ENCODE measurements around the gene TRPV4.

DNA sequence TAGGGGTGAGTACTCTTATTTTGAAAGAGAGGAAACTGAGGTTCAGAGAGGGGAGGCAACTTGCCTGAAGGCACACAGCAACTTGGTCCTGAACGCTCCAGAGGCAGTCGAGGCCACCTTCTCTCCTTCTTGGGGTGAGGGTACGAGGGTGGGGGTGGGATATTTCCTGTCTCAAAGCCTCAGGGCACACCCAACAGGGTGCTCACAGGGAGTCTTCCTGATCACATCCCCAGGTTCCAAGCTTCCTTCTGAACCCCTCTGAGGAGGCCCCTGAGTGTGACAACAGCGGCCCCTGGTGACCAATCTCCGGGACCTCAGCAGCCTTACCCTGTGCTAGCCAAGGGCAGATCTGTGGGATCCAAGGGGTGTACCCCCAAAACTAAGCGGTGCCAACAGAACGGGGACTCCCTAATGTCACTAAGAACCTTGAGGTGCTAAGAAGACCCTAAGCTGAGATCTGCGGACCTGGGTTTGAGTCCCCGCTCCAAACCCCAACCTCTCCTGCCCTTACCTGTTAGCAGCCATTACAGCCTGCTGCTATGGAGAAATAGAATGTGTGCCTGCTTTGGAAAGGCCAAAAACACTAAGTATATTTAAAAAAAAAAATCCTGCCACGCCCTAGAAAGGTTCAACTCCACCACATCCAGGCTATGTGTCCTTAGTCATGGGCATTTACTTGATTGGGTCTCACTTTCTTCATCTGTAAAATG lies 57.9 kb downstream of the TRPV4 start:
- TF ChIP-seq, protein P1, sequence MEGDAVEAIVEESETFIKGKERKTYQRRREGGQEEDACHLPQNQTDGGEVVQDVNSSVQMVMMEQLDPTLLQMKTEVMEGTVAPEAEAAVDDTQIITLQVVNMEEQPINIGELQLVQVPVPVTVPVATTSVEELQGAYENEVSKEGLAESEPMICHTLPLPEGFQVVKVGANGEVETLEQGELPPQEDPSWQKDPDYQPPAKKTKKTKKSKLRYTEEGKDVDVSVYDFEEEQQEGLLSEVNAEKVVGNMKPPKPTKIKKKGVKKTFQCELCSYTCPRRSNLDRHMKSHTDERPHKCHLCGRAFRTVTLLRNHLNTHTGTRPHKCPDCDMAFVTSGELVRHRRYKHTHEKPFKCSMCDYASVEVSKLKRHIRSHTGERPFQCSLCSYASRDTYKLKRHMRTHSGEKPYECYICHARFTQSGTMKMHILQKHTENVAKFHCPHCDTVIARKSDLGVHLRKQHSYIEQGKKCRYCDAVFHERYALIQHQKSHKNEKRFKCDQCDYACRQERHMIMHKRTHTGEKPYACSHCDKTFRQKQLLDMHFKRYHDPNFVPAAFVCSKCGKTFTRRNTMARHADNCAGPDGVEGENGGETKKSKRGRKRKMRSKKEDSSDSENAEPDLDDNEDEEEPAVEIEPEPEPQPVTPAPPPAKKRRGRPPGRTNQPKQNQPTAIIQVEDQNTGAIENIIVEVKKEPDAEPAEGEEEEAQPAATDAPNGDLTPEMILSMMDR (IDR thresholded peaks at IDR 0.05): peak; percentile 86
- TF ChIP-seq, protein P2, sequence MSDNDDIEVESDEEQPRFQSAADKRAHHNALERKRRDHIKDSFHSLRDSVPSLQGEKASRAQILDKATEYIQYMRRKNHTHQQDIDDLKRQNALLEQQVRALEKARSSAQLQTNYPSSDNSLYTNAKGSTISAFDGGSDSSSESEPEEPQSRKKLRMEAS (IDR thresholded peaks at IDR 0.05; ENCODE audit: low read depth): no peak
- no peak for TF ChIP-seq POLR2AphosphoS5 (IDR thresholded peaks at IDR 0.05; ENCODE audit: low read depth, low read length)
- TF ChIP-seq, protein P3, sequence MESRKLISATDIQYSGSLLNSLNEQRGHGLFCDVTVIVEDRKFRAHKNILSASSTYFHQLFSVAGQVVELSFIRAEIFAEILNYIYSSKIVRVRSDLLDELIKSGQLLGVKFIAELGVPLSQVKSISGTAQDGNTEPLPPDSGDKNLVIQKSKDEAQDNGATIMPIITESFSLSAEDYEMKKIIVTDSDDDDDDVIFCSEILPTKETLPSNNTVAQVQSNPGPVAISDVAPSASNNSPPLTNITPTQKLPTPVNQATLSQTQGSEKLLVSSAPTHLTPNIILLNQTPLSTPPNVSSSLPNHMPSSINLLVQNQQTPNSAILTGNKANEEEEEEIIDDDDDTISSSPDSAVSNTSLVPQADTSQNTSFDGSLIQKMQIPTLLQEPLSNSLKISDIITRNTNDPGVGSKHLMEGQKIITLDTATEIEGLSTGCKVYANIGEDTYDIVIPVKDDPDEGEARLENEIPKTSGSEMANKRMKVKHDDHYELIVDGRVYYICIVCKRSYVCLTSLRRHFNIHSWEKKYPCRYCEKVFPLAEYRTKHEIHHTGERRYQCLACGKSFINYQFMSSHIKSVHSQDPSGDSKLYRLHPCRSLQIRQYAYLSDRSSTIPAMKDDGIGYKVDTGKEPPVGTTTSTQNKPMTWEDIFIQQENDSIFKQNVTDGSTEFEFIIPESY (IDR thresholded peaks at IDR 0.05; ENCODE audit: borderline replicate concordance, low read depth): no peak
- TF ChIP-seq YY1 (IDR thresholded peaks at IDR 0.05; ENCODE audit: low read depth): no peak
- peak; percentile 79 for TF ChIP-seq RAD21 (IDR thresholded peaks at IDR 0.05; ENCODE audit: low read length)
- TF ChIP-seq GABPA (IDR thresholded peaks at IDR 0.05; ENCODE audit: low read depth): no peak
- TF ChIP-seq, protein P4, sequence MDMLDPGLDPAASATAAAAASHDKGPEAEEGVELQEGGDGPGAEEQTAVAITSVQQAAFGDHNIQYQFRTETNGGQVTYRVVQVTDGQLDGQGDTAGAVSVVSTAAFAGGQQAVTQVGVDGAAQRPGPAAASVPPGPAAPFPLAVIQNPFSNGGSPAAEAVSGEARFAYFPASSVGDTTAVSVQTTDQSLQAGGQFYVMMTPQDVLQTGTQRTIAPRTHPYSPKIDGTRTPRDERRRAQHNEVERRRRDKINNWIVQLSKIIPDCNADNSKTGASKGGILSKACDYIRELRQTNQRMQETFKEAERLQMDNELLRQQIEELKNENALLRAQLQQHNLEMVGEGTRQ (IDR thresholded peaks at IDR 0.05; ENCODE audit: borderline replicate concordance, low read depth, low read length): no peak
- TF ChIP-seq GATA2 (CRISPR knock-in tag; IDR thresholded peaks at IDR 0.05): no peak
